ENCODE results near the gene CDH23. TPM values are rescaled to one million over a fixed set of nuclear protein-coding genes. Genes with fewer than 3 reads are reported as not detected.

The CDH23 gene
- polyA plus RNA-seq, 1 donor from 2014 or later, result 6.6 TPM

GRCh38 chr10:71379118-71379766 lies 17.5 kb upstream of the CDH23 start:
- Histone ChIP-seq H4K20me1 (ENCODE audit: insufficient read depth) (no peaks in the 10 kb centered on the region), H3K9me2 (ENCODE audit: insufficient read depth, low read length) (no peaks in the 10 kb centered on the region), H2AFZ (ENCODE audit: low read depth, low read length) (no peak overlapping the region), H3K27me3 (ENCODE audit: insufficient read depth, low read depth, low read length) (no peaks in the 10 kb centered on the region), H3K36me3 (ENCODE audit: insufficient read depth, low read length) (no peaks in the 10 kb centered on the region), H3K4me3 (ENCODE audit: low read length) (no peak overlapping the region), H3K79me2 (replicated peaks; ENCODE audit: insufficient read depth, low read length) (no peaks in the 10 kb centered on the region), H3F3A (ENCODE audit: insufficient read depth, low read length, poor library complexity, severe bottlenecking) (no peaks in the 10 kb centered on the region), H3K4me2 (ENCODE audit: low read length) (no peak overlapping the region), H3K9ac (ENCODE audit: low read length) (no peak overlapping the region), H3K27ac (ENCODE audit: low read length) (no peak overlapping the region), H3K9me3 (ENCODE audit: low read length) (no peaks in the 10 kb centered on the region)
- TF ChIP-seq POLR2AphosphoS5 (IDR thresholded peaks at IDR 0.05) (no peak), CTCF (IDR thresholded peaks at IDR 0.05; ENCODE audit: poor library complexity, severe bottlenecking) (no peak), REST (IDR thresholded peaks at IDR 0.05; ENCODE audit: borderline replicate concordance) (no peak), SMC3 (conservative IDR thresholded peaks at IDR 0.05; ENCODE audit: poor library complexity) (no peak), TAF1 (IDR thresholded peaks at IDR 0.05; ENCODE audit: low read depth) (no peak), EZH2 (IDR thresholded peaks at IDR 0.05; ENCODE audit: borderline replicate concordance, insufficient read depth, low read length, poor library complexity, severe bottlenecking) (no peak), RAD21 (conservative IDR thresholded peaks at IDR 0.05) (no peak), EP300 (conservative IDR thresholded peaks at IDR 0.05; ENCODE audit: poor library complexity, severe bottlenecking) (no peak), MXI1 (conservative IDR thresholded peaks at IDR 0.05; ENCODE audit: poor library complexity, severe bottlenecking) (no peak)

GRCh38 chr10:71380841-71381240 lies 15.9 kb upstream of the CDH23 start:
- no peak overlapping the region for H3K4me3 ChIP-seq (ENCODE audit: low read length)
- no peak overlapping the region for H3K27ac ChIP-seq (ENCODE audit: low read length)
- H3K9me2 ChIP-seq (ENCODE audit: insufficient read depth, low read length), result no peaks in the 10 kb centered on the region
- no peaks in the 10 kb centered on the region for H3K36me3 ChIP-seq (ENCODE audit: insufficient read depth, low read length)
- H3F3A ChIP-seq (ENCODE audit: insufficient read depth, low read length, poor library complexity, severe bottlenecking), result no peaks in the 10 kb centered on the region
- no peak overlapping the region for H2AFZ ChIP-seq (ENCODE audit: low read depth, low read length)
- H3K79me2 ChIP-seq (replicated peaks; ENCODE audit: insufficient read depth, low read length), result no peaks in the 10 kb centered on the region
- H3K9ac ChIP-seq (ENCODE audit: low read length), result no peak overlapping the region
- H4K20me1 ChIP-seq (ENCODE audit: insufficient read depth), result no peaks in the 10 kb centered on the region
- H3K27me3 ChIP-seq (ENCODE audit: insufficient read depth, low read depth, low read length), result no peaks in the 10 kb centered on the region
- no peak for TF ChIP-seq REST (IDR thresholded peaks at IDR 0.05; ENCODE audit: borderline replicate concordance)
- no peak for TF ChIP-seq CTCF (IDR thresholded peaks at IDR 0.05; ENCODE audit: poor library complexity, severe bottlenecking)
- TF ChIP-seq EP300 (conservative IDR thresholded peaks at IDR 0.05; ENCODE audit: poor library complexity, severe bottlenecking), result no peak
- TF ChIP-seq SMC3 (conservative IDR thresholded peaks at IDR 0.05; ENCODE audit: poor library complexity), result no peak
- no peak for TF ChIP-seq RAD21 (conservative IDR thresholded peaks at IDR 0.05)
- TF ChIP-seq EZH2 (IDR thresholded peaks at IDR 0.05; ENCODE audit: borderline replicate concordance, insufficient read depth, low read length, poor library complexity, severe bottlenecking), result no peak
- no peak for TF ChIP-seq POLR2AphosphoS5 (IDR thresholded peaks at IDR 0.05)
- no peak for TF ChIP-seq TAF1 (IDR thresholded peaks at IDR 0.05; ENCODE audit: low read depth)
- TF ChIP-seq MXI1 (conservative IDR thresholded peaks at IDR 0.05; ENCODE audit: poor library complexity, severe bottlenecking), result no peak
- H3K4me2 ChIP-seq (ENCODE audit: low read length), result no peak overlapping the region
- H3K9me3 ChIP-seq (ENCODE audit: low read length), result no peaks in the 10 kb centered on the region

Data from neural cell (in vitro differentiated cells).